ENCODE measurements around the gene SPATA24. TPM values are rescaled to one million over a fixed set of nuclear protein-coding genes. Genes with fewer than 3 reads are reported as not detected.
A peak's percentile ranks its signal among the peaks of the same experiment; 100 is the strongest.

The SPATA24 gene
- total and polyA plus RNA-seq, 2 of the 13 experiments (the other 11 are each of a cell fraction or from before 2014, with no cell fraction given), result 6.0 to 11.1 TPM

DNA sequence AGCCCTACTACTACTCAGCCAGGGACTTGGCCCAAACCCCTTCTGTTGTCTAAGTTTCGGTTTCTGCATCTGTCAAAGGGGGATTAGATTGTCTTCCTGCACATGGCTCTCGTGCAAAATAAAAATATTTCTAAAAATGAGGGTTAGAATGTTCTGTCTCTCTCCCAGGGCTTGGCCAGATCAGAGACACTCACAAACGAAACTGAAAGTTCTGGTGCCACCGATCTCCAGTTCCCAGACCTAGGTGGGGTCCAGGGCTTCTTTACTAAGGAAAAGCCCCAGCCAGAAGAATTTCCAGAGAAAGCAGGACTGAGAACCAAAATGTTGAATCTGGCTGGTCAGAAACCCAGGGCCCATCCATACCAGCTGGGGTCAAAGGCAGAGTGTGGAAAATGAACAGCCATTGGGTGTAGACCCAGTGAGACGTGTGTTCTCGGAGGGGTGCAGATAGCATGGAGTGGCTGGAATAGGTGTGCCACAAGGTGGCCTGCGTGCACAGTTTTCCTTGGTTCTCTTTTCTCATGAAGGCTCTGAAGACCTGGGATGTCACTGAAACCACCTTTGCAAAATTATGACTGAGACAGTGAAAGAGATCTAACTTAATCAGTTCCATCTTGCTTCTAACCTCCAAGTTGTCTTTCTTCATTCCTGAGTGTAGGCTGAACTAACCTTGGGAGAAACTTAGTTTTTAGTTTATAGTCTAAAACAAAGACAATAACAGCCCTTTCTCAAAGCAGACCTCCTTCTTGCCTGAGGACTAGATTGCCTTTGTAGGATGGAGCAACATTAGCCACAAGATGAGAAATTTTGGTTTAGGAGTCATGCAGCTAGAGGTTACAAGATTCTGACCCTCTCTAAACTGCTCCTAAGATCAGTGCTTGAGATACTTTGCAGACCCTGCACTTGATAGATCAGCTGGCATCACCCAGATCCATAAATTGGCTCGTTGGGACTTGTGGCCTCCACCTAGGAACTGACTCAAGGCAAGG, 18.5 kb downstream of the SPATA24 start (continued):
- TF ChIP-seq, protein P1, sequence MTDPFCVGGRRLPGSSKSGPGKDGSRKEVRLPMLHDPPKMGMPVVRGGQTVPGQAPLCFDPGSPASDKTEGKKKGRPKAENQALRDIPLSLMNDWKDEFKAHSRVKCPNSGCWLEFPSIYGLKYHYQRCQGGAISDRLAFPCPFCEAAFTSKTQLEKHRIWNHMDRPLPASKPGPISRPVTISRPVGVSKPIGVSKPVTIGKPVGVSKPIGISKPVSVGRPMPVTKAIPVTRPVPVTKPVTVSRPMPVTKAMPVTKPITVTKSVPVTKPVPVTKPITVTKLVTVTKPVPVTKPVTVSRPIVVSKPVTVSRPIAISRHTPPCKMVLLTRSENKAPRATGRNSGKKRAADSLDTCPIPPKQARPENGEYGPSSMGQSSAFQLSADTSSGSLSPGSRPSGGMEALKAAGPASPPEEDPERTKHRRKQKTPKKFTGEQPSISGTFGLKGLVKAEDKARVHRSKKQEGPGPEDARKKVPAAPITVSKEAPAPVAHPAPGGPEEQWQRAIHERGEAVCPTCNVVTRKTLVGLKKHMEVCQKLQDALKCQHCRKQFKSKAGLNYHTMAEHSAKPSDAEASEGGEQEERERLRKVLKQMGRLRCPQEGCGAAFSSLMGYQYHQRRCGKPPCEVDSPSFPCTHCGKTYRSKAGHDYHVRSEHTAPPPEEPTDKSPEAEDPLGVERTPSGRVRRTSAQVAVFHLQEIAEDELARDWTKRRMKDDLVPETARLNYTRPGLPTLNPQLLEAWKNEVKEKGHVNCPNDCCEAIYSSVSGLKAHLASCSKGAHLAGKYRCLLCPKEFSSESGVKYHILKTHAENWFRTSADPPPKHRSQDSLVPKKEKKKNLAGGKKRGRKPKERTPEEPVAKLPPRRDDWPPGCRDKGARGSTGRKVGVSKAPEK (CRISPR knock-in tag; IDR thresholded peaks at IDR 0.05; ENCODE audit: borderline replicate concordance), result no peak
- no peak for TF ChIP-seq ATF7-NPFF (CRISPR knock-in tag; IDR thresholded peaks at IDR 0.05; ENCODE audit: low read depth)
- no peak for TF ChIP-seq SP2 (CRISPR knock-in tag; IDR thresholded peaks at IDR 0.05)
- no peak for TF ChIP-seq ZNF143 (CRISPR knock-in tag; IDR thresholded peaks at IDR 0.05)
- TF ChIP-seq FIP1L1 (IDR thresholded peaks at IDR 0.05; ENCODE audit: borderline replicate concordance, insufficient read depth, low read depth, low read length), result no peak
- TF ChIP-seq ZMAT3 (CRISPR knock-in tag; conservative IDR thresholded peaks at IDR 0.05), result no peak
- TF ChIP-seq, protein P2, sequence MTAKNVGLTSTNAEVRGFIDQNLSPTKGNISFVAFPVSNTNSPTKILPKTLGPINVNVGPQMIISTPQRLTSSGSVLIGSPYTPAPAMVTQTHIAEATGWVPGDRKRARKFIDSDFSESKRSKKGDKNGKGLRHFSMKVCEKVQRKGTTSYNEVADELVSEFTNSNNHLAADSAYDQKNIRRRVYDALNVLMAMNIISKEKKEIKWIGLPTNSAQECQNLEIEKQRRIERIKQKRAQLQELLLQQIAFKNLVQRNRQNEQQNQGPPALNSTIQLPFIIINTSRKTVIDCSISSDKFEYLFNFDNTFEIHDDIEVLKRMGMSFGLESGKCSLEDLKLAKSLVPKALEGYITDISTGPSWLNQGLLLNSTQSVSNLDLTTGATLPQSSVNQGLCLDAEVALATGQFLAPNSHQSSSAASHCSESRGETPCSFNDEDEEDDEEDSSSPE (CRISPR knock-in tag; IDR thresholded peaks at IDR 0.05), result peak; percentile 45; the same call in 1 of the 2 replicates
- TF ChIP-seq RAD51 (IDR thresholded peaks at IDR 0.05; ENCODE audit: borderline replicate concordance), result no peak
- no peak for TF ChIP-seq ZNF230 (CRISPR knock-in tag; IDR thresholded peaks at IDR 0.05)
- no peak for TF ChIP-seq BRCA1 (CRISPR knock-in tag; IDR thresholded peaks at IDR 0.05)
- no peak for TF ChIP-seq PRMT3 (CRISPR knock-in tag; IDR thresholded peaks at IDR 0.05; ENCODE audit: borderline replicate concordance, low read depth)
- TF ChIP-seq ZNF83 (CRISPR knock-in tag; IDR thresholded peaks at IDR 0.05; ENCODE audit: borderline replicate concordance), result no peak
- no peak for TF ChIP-seq HES4 (CRISPR knock-in tag; IDR thresholded peaks at IDR 0.05; ENCODE audit: borderline replicate concordance)
- TF ChIP-seq TP53 (CRISPR knock-in tag; conservative IDR thresholded peaks at IDR 0.05), result no peak
- TF ChIP-seq HOXA3 (CRISPR knock-in tag; IDR thresholded peaks at IDR 0.05), result no peak; the same call in 1 of the 2 replicates
- no peak for TF ChIP-seq ZNF720 (CRISPR knock-in tag; IDR thresholded peaks at IDR 0.05)
- no peak for TF ChIP-seq ZBTB3 (CRISPR knock-in tag; IDR thresholded peaks at IDR 0.05; ENCODE audit: borderline replicate concordance, low read depth)
- TF ChIP-seq, protein P3, sequence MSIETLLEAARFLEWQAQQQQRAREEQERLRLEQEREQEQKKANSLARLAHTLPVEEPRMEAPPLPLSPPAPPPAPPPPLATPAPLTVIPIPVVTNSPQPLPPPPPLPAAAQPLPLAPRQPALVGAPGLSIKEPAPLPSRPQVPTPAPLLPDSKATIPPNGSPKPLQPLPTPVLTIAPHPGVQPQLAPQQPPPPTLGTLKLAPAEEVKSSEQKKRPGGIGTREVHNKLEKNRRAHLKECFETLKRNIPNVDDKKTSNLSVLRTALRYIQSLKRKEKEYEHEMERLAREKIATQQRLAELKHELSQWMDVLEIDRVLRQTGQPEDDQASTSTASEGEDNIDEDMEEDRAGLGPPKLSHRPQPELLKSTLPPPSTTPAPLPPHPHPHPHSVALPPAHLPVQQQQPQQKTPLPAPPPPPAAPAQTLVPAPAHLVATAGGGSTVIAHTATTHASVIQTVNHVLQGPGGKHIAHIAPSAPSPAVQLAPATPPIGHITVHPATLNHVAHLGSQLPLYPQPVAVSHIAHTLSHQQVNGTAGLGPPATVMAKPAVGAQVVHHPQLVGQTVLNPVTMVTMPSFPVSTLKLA (IDR thresholded peaks at IDR 0.05), result no peak
- no peak for TF ChIP-seq RBM22 (optimal IDR thresholded peaks at IDR 0.05; ENCODE audit: low read length)
- no peak for TF ChIP-seq AGO2 (optimal IDR thresholded peaks at IDR 0.05; ENCODE audit: low read depth, low read length)
- TF ChIP-seq SP4 (CRISPR knock-in tag; IDR thresholded peaks at IDR 0.05), result no peak
- no peak for TF ChIP-seq CERS6 (CRISPR knock-in tag; IDR thresholded peaks at IDR 0.05)
- TF ChIP-seq KLF12 (CRISPR knock-in tag; IDR thresholded peaks at IDR 0.05; ENCODE audit: borderline replicate concordance), result no peak
- no peak for TF ChIP-seq ZNF331 (CRISPR knock-in tag; IDR thresholded peaks at IDR 0.05)

Data from HepG2 (cell line).